Stimulated activated CD8-positive, alpha-beta memory T cell treated with anti-CD3 and anti-CD28 coated beads, Interleukin-4, amount 100 ng/mL, for 1 hour (primary cell): ENCODE measurements around the gene ALCAM.

Source experiments
- DNase-seq, 2 donors: peaks; one replicate each; pipeline ENCODE4 v3.0.0-alpha.2; 2020; ENCODE audit warnings: low read depth in 2 of 2, low spot score in 1 of 2

Gene ALCAM

DNA sequence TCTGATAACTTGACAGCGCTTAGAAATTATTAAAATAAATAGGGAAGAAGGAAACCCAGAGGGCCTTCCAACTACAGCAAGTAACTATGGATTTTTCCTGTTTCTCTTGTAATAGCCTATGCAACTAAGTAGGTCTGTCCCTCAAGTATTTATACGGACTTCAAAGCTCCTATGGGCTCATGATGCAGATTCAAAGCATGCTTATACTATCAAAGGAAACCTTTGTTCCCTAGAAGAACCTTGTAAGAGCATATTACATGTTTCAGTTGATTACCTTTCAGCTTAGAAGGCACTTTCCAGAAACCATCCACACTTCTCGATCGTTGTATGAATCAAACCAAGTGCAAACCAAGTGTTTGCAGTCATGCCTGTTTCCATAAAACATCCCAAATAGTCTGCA lies 158.8 kb downstream of the ALCAM start:
- no peak for DNase-seq

DNA sequence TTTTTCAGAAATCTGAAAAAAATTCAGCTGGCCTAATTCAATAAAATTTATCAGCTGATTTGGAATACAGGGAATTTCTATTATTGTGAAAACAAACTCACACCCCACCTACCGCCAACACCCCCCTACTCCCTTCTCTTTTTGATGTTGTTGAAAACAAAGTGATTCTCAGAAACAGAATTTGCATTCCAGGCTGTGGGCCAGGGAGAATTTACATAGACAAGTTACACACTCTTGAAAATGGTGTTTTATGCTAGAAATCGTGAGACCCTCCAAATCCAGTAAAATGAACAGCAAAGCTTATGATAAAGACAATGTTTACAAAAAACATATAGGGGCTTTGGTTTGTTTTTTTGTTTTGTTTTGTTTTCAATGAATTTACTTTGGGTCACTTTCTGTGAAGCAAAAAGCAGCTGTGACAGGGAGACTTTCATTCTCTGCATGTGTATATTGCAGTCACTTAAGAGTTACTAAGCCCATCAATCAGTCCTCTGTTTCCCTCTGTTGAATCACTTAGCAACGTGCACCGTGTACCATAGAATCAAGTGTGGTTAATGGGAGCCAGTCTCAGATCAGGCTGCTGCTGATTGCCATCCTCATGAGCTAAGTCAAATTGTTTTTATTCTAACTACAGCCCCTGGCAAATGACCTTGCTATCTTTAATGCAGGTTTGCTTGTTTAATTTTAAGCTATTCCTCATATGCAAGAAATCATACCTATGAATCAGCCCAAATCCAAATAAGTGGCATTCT lies 159.8 kb downstream of the ALCAM start:
- no peak for DNase-seq

DNA sequence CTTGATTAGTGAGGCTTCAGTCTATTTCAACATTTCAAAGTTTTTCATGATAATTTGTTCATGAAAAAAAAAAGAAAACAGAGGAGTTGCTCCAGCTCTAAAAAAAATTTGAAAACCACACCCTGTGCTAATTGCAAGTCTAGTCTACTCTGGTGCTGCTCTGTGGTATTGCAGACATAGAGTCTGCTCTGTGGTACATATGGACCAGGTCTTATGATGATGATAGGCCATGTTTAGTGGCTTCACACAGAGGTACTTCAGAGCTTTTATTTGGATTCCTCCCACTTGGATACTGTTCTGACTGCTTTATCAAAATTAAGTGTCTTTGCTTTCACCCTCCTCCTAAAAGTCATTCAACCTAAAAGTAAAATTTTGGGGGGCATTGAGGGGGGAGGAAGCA lies 160.8 kb downstream of the ALCAM start:
- no peak for DNase-seq

DNA sequence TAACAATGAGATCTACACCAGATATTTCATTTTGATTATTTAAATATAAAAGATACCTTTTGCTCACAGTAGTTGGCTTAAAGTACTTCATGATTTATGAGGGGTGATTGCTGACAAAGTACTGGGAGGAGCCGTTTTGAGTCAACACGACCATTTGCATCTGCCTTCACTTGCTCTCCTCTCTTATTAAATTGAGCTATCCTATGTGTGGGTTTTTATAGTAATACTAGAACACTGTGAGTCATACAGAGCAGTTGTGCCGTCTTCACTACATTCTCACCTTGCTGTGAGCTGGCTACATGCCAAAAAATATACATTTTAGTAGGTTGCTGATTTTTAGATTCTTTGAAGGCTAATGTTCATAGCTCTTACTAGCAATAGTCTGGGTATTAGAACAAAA lies 161.2 kb downstream of the ALCAM start:
- no peak for DNase-seq

DNA sequence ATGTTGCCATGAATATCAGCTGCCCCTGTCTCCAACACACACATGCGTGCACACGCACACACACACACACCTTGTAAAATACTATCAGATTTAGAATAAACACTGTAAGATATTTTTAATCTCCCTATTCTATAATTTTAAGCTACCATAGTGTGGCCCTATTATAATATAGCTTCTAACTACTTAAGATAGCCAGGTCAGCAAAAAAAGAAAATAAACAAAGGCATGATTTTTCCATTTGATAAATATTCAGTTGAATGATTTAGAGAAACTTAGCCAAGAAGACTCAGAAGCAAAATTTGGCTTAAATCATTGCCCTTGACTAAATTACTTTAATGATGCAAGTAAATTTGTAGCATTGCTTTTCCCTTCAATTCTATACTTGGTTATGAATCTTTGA lies 162.2 kb downstream of the ALCAM start:
- DNase-seq: no peak

DNA sequence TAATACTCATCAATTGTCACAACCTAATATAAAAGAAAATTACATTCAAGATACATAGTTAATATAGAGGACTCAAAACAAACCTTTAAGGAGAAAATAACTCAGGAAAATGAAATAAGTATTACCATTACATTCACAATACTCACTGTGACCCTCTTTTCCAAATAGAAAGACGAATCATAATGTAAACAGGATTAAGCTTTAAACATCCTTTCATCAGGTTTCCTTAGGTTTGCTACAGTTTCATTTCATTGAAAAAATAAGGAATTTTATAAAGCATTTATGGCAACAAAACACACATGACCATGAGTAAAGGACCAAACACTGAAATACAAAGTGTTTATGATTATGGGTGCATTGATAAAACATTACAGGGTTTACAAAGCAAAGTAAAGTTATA lies 162.7 kb downstream of the ALCAM start:
- DNase-seq: no peak

DNA sequence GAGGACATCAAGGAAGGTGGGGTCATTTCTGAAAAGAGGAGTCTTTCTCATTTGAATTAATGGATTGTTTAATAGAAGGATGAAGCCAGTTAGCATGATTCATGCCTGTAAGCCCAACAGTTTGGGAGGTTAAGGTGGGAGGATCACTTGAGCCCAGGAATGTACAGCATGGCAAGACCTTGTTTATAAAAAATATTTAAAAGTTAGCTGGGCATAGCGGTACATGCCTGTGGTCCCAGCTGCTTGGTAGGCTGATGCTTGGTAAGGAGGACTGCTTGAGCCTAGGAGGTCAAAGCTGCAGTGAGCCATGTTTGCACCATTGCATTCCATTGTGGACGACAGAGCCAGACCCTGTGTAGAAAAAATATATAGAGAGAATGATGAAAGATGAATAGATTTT lies 165.5 kb downstream of the ALCAM start:
- DNase-seq: no peak

DNA sequence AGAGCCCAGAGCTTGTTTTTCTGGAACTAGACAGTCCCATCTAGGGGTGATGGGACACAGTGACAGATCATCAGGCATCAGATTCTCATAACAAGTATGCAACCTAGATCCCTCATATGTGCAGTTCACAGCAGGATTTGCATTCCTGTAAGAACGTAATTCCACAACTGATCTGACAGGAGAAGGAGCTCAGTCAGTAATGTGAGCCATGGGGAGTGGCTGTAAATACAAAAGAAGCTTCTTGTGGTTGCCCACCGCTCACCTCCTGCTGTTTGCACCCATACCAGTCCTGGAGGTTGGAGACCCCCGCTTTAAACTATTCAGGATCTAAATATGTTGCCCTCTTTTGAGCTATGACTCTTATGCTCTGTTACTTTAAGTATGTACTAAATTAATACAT lies 167.3 kb downstream of the ALCAM start:
- no peak for DNase-seq

DNA sequence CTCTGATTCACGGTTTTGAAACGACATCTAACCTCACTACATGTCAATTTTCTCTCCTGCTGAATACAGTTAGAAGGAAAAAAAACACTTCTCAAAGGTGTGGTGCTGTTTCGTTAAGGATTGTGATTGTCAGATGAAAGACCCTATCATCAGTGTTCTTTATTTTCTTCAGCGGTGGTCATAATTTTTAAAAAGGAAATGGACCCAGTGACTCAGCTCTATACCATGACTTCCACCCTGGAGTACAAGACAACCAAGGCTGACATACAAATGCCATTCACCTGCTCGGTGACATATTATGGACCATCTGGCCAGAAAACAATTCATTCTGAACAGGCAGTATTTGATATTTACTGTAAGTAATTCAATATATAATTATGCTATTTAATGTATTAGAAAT lies 167.8 kb downstream of the ALCAM start:
- DNase-seq: no peak

DNA sequence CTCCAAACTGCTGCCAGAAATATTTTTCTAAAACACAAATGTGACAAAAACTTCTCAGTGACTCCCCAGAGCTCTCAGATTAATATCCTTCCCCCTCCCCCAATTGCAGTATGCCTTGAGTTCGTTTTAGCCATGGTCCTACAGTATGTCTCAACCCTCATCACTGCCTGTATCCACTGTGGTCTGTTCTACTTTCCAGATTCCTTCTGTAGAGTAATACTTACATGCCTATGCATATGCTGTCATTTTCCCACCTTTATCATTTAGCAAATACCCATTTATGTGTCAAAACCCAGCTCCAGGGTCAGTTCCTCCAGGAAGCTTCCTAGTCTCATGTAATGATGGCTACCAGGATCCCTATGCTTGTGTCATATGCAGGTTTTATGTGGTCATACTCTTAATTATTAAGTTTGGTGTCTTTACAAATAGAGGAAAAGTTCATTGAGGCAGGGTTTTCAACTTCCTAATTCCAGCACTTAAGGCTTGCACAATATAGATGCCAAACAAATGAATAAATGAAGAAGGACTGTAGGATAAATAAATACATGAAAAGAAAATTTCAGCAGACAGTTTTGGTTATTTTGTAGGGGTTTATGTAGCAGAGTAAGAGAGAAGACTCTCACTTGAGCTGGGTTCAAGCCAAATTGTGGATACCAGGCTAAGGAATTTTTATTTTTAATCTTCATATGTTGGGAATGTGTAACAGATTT lies 170.8 kb downstream of the ALCAM start:
- DNase-seq: no peak

DNA sequence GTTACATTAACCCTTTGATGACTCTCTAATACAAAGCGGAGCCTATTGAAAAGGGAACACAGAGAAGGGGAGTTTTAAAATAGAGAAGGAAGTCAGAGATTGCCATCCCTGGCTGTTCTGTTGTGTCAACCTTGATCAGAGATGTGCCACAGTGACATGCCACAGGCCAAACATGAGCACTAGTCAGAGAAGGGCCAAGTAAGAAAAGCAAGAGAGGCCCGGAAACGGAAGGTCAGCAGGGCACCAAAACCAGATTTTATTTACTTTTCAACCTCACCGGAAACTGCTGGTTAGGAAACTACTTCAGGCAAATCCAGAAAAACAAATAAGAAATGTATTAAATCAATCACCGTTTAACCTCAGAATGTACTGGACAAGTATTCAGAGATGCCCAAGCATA lies 171.8 kb downstream of the ALCAM start:
- DNase-seq: no peak

DNA sequence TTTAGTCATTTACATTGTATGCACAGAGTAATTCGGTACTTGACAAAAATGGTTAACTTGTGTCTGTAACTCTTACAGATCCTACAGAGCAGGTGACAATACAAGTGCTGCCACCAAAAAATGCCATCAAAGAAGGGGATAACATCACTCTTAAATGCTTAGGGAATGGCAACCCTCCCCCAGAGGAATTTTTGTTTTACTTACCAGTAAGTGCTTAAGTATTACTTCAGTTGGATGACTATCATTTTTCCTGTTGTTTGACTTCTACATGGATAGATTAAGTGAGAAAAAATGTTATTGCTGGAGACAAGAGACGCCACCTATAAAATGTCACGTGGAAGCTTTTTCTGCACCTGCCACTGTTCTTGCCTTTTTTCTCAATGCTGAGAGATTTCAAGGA lies 173.2 kb downstream of the ALCAM start:
- DNase-seq: no peak

DNA sequence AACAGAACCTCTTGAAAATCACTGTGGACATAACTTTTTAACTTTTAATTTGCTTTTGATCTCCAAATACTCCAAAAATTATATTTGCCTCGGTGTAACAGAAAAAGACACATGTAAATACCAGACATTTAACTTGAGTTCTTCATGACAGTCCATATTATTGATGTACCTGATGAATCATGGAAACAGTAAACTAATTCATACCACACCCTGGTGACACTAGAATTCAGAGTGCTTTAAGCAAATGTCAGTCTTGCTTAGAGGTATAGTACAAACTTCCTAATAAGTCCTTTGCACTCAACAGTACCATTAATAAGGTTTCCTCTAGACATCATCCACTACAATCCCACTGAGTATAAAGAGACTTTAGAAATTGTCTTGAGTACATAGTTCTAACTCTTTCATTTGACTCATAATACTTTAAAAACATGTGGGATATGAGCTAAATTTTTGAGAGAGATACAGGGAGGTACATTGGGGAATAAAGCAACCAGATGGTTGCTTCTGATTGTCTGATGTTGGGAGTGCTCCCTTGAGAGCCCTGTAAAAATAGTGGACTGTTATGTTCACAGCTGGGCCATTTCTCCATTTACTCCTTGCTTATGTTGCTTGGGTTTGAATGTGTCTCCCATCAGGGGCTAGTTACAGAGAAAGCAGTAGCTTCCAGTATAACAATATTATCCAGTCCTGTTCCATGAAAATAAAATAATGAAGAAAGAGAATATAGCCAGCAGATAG lies 175.7 kb downstream of the ALCAM start:
- no peak for DNase-seq

DNA sequence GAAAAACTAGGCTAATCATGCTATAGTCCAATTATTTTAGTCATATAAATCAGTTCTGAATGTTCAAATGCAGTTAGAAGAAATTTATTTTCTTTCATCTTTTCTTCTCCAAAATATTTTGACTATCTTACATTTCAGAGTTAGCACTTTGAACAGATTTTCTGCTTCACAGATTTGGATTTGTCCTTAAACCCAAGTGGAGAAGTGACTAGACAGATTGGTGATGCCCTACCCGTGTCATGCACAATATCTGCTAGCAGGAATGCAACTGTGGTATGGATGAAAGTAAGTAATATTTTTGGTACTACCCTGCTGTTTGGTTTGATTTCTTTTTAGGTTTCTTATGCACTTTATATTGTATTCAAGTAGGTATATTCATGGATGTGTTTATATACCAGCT lies 178.3 kb downstream of the ALCAM start:
- DNase-seq: no peak

DNA sequence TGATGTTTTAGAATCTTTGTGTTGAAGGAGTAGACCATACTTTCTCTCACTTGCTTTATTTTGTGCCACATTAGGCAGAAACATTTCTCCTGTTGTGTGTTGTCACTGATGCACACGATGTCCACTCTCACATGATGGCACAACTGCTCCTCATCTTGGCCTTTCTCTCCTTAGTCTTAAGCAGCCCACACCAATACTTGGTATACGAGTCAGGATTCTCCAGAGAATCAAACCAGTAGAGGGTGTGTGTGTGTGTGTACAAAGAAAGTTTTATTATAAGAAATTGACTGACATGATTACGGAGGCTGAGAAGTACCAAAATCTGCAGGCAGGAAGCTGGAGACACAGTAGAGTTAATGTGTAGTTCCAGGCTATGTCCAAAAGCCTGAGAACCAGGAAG lies 187.1 kb downstream of the ALCAM start:
- no peak for DNase-seq

DNA sequence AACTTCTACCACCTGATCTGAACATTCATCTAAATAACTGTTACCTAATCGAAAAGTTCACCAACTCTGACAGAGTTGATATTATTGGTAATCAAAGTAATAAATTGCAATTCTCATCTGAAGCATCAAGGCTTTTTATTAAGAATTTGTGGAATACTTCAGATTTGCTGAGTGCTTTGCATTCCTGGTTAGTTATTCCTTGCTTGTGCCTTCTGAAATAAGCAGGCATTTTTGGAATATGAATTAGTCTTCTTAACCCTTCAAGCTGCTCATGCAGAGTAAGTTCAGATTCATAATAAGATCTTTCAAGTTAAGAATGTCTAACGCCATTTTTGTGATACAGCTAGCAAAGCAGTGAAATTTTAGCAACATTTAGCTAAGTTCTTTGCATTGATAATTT lies 188.5 kb downstream of the ALCAM start:
- no peak for DNase-seq

DNA sequence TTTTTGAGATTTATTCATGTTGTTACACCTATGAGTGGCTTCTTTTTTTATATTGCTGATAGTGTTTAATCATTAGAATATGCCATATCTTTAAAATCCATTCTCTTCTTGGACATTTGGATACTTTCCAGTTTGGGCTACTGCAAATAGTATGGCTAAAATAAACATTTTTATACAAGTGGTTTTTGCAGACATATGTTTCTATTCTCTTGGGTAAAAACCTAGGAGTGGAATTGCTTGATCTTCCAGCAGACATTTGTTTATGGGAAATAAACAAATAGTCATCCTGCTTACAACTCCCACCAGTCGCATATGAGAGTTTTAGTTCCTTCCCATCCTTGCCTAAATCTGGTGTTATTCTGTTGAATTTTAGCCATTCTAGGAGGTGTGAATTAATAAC lies 193.1 kb downstream of the ALCAM start:
- DNase-seq: no peak

DNA sequence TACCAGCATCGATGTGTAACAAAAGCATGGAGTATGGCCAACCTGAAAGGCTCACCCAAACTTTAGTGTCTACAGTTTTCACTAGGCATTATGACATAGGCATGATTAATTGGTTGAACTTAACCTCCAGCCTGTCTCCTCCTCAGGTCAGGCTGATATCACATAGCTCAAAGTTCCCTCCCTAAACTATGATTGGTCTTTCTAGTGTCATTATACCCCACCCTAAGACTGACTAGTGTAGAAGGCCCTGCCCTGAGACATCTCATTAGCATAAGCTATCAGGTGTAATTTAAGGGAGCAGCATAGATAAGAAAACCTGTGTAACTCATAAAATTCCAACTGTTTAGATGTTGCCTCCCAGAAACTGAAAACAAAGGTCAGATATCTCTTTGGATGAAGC lies 195.2 kb downstream of the ALCAM start:
- DNase-seq: no peak

DNA sequence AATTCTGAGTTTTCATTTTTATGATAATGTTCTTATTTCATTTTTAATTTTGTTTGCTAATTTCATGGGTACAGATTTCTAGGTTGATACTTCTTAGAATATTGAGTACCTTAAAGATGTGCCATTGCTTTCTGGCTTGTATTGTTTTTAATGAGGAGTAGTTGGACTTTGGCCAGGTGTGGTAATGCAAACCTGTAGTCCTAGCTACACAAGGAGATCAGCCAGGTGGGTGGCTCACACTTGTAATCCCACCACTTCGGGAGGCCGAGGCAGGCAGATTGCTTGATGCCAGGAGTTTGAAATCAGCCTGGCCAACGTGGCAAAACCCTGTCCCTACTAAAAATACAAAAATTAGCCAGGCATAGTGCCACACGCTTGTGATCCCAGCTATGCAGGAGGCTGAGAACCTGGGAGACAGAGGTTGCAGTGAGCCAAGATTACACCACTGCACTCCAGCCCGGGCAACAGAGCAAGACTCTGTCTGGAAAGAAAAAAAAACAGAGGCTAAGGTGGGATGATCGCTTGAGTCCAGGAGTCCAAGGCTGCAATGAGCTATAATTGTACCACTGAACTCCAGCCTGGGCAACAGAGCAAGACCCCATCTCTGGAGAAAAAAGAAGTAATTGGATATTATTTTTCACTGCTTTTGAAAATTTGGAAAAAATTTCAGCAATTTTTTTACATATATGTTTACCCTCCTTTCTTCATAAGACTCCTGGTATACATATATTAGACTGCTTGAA lies 198.0 kb downstream of the ALCAM start:
- no peak for DNase-seq

DNA sequence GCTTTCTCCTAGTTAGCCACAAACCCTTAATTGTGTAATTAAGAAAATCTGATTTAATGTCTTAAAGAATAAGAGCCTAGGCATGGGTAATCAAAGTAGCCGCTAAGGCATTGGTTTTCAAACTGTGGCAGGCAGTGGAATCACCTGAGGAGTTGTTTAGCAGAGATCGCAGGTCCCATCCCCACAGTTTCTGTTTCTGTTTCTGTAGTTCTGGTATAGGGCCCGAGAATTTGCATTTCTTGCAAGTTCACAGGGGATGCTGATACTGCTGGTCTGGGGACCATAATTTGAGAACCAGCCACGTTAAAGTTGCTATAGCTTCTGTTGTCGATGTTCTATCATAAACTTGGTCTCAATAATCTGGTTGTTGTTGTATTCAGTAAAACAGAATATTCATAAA lies 204.3 kb downstream of the ALCAM start:
- DNase-seq: no peak

DNA sequence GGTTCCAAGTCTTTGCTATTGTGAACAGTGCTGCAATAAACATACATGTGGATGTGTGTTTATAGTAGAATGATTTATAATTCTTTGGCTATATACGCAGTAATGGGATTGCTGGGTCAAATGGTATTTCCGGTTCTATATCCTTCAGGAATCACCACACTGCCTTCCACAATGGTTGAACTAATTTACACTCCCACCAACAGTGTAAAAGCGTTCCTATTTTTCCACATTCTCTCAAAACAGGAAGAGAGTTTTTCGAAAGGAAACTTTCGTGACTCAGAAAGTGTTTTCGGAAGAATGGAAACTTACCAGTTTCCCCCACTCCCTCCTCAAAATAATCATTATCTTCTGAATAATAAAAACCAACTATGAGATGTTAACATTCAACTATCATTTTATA lies 205.8 kb downstream of the ALCAM start:
- no peak for DNase-seq

DNA sequence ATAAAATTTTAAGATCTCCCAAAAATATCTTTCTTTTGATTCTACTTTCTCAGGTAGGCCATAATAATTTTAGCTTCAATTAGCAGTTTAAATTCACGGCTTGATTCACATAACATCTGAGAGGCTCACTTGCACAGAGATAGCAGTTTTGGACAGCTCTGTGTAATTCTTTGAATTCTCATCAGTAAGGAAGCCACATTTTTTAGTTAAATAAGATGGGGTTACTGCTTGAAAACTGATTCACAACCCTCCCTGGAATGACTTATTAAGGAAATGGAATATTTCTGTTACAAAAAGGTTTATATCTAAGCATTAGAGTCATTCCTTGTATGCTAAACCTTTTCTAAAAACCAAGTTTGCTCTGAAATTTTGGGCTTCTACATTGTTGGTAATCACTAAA lies 212.7 kb downstream of the ALCAM start:
- no peak for DNase-seq
